Mucosa of rectum (tissue), 2 donors: ENCODE measurements around the gene IFI44L.

Source experiments
- H3K27ac ChIP-seq, 2 donors: one replicate each; pipeline ENCODE4 v1.7.0; 2013; ENCODE audit warnings: inconsistent platforms in 2 of 2, low read depth in 2 of 2, low read length in 2 of 2
- H3K27me3 ChIP-seq, 2 donors: one replicate each; pipeline ENCODE4 v1.7.0; 2013; ENCODE audit warnings: low read length in 2 of 2; ENCODE audit not compliant: control insufficient read depth in 2 of 2, insufficient read depth in 2 of 2
- H3K36me3 ChIP-seq, 2 donors: one replicate each; pipeline ENCODE4 v1.7.0; 2013; ENCODE audit warnings: low read length in 2 of 2; ENCODE audit not compliant: control insufficient read depth in 2 of 2, insufficient read depth in 2 of 2
- H3K4me1 ChIP-seq, 2 donors: one replicate each; pipeline ENCODE4 v1.7.0; 2013; ENCODE audit warnings: low read length in 2 of 2, mild to moderate bottlenecking in 1 of 2; ENCODE audit not compliant: control insufficient read depth in 2 of 2, insufficient read depth in 2 of 2
- H3K4me3 ChIP-seq, 2 donors: one replicate each; pipeline ENCODE4 v1.7.0; 2013; ENCODE audit warnings: low read length in 2 of 2
- H3K9ac ChIP-seq, 2 donors: one replicate each; pipeline ENCODE4 v1.7.0; 2013; ENCODE audit warnings: low read length in 2 of 2, low read depth in 1 of 2, mild to moderate bottlenecking in 1 of 2
- H3K9me3 ChIP-seq, 2 donors: one replicate each; pipeline ENCODE4 v1.7.0; 2013; ENCODE audit warnings: low read length in 2 of 2; ENCODE audit not compliant: control insufficient read depth in 2 of 2
- donor health status: healthy.
- donor health status: Normal muscosa, but diverticular disease.

Gene IFI44L

DNA sequence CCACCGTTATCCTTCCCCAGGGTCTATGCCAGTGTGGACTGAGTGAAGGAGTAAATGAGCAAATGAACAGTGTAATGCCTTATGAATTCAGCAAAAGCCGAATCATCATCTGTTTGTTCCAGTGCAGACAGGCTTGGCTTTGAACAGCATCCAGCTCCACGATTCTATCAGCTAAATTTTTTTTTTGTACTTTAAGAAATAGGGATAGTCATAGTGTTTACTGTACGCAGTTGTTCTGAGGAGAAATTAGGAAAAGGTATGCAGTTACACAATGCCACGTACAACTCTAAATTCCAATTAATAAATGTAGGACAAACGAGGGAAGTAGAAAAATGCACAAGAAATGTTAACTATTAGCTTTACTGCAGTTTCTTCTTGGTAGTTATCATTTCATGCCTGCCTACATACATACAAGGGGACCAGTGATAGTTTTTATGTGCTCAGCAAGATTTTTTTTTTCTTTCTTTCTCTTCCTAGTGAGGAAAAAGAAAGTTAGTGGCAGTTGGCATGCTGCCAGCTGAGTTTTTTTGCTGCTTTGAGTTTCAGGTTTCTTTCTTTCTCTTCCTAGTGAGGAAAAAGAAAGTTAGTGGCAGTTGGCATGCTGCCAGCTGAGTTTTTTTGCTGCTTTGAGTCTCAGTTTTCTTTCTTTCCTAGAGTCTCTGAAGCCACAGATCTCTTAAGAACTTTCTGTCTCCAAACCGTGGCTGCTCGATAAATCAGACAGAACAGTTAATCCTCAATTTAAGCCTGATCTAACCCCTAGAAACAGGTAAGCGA is at the start of gene IFI44L:
TSS of gene IFI44L (plus strand) at position 646 of the 777 bp plus-strand sequence. CDS start 7,468 bp downstream, outside the sequence.
- H3K27ac ChIP-seq: peak within 1 kb of the TSS; percentile 28 to 59

DNA sequence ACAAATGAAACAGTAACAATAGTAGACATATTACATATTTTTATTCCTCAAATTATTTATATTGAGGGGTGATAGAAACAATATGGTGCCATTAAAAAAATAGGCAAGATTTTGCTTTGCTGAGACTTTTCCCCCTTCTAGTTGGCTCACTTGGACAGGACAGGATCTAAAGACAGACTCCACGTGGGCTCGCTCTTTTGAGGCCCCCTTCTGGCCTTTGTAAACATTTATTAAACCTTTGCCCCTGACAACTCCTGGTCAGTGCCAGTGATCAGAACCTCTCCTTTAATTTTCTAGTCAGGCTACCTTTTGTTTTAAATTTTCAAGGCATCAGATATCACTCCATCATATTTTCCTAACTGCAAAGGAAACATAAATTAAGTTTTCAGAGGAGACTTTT is 49.7 kb upstream of the IFI44L start:
- no peak overlapping the region for H3K27ac ChIP-seq
- H3K9ac ChIP-seq: no peak overlapping the region
- H3K36me3 ChIP-seq: no peaks in the 10 kb centered on the region
- no peaks in the 10 kb centered on the region for H3K9me3 ChIP-seq
- H3K4me1 ChIP-seq: no peaks in the 10 kb centered on the region
- H3K4me3 ChIP-seq: no peak overlapping the region
- no peaks in the 10 kb centered on the region for H3K27me3 ChIP-seq

More for the DNA sequence above, at the start of gene IFI44L:
- no peaks in the 10 kb centered on the region for H3K27me3 ChIP-seq
- peaks cover 0 to 3% of the 10 kb centered on the region in 2 donors for H3K4me1 ChIP-seq
- H3K9me3 ChIP-seq: no peaks in the 10 kb centered on the region
- H3K36me3 ChIP-seq: no peaks in the 10 kb centered on the region
- H3K4me3 ChIP-seq: peak within 1 kb of the TSS; percentile 40 to 68
- peak within 1 kb of the TSS; percentile 30 to 44 for H3K9ac ChIP-seq

DNA sequence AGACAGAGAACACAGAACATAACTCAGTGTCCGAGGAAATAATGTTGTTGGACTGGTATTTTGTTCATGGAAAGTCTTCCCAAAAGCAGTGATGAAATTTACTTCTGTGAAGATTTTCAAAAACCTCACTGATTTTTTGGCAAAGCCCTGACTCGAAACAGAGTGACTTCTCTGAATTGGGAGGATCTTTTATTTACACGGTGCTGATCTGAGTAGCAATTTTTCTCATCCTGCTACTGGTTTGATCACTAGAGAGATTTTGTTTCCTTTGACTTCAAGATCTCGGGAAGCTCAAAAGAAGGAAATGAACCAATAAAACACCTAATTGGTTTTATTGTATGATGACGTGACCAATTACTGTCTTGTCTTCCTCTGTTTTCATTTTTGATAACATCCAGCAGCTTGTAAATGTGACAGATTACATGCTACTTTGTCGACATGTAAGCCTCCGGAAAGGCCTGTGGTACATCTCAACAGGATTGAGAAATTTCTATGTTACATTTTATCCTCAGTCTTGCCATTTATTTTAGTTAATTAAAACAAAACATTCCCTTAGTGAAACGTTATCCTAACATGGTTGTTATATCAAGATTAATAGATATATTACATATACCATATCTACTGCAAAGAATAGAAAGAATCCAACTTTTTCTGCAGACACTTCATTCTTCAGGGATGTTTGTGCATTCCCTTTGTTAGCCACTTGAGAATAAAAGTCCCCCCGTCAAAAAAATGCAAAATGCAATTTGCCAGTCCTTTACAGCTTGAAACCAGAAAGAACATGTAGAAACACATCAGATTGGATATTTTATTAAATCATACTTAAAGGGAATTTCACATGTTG is 42.8 kb upstream of the IFI44L start:
- Histone ChIP-seq H3K4me3 (no peak overlapping the region), H3K27ac (no peak overlapping the region), H3K36me3 (no peaks in the 10 kb centered on the region), H3K9ac (no peak overlapping the region), H3K9me3 (no peaks in the 10 kb centered on the region), H3K27me3 (no peaks in the 10 kb centered on the region), H3K4me1 (no peaks in the 10 kb centered on the region)

DNA sequence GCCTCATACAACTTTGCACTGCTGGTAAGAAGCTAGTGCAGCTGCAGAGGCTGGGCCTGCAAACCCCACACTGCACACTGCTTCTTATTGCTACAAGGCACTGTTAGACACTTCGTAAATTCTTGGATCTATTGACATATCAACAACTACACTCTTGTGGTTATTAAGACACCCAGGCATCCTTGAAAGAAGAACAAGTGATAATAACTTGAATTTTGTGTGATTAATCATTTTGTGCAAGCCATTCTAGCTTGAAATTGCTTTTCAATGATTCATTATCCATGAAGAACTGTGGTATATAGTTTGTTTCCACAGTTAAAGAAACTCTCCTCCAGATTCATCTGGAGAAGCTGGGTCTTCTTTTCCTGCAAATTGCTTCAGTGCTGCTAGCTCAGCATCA is 33.7 kb upstream of the IFI44L start:
- Histone ChIP-seq H3K36me3 (no peaks in the 10 kb centered on the region), H3K9me3 (no peaks in the 10 kb centered on the region), H3K27ac (no peak overlapping the region), H3K4me3 (no peak overlapping the region), H3K4me1 (no peaks in the 10 kb centered on the region), H3K27me3 (no peaks in the 10 kb centered on the region), H3K9ac (no peak overlapping the region)

DNA sequence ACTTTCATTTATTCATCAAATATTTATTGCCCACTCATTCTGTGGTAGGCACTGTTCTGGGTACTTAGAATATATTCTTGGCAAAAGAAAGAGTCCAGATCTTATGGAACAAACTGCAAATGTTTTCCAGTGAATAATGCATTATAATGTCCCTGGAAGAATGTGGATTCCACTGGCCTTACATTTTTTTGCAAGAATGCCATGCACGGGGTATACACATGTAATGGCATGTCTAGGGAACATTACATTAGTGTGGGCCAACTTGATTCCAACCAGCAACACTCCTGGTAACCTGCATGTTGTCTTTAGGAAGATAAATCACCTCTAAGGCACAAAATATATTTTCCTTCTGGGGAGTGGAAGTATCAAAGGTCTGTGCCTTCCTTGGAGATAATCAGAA is 33.0 kb upstream of the IFI44L start:
- H3K9me3 ChIP-seq: no peaks in the 10 kb centered on the region
- H3K4me1 ChIP-seq: no peaks in the 10 kb centered on the region
- no peaks in the 10 kb centered on the region for H3K27me3 ChIP-seq

DNA sequence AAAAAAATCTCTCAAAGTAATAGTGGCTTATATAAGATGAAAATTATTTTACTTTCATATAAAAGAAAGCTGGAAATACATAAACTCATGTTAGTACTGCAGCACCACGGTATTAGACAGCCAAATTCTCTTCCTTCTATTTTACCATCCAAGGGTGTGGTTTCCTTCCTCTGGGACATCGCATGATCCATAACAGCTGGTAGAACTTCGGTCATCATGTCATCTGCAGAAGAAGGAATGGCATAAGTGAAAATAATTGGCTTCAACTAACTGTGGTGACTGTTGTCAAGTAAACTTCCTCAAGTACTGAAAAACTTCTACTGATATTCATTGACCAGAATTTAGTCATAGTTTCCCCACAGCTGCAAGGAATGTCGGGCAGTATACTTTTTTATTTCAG is 28.3 kb upstream of the IFI44L start:
- H3K9me3 ChIP-seq: no peaks in the 10 kb centered on the region
- no peaks in the 10 kb centered on the region for H3K4me1 ChIP-seq
- no peaks in the 10 kb centered on the region for H3K27me3 ChIP-seq
- no peak overlapping the region for H3K4me3 ChIP-seq
- no peak overlapping the region for H3K27ac ChIP-seq
- H3K9ac ChIP-seq: no peak overlapping the region
- no peaks in the 10 kb centered on the region for H3K36me3 ChIP-seq

More for the DNA sequence above, 33.0 kb upstream of the IFI44L start:
- Histone ChIP-seq H3K36me3 (no peaks in the 10 kb centered on the region), H3K4me3 (no peak overlapping the region), H3K9ac (no peak overlapping the region), H3K27ac (no peak overlapping the region)

DNA sequence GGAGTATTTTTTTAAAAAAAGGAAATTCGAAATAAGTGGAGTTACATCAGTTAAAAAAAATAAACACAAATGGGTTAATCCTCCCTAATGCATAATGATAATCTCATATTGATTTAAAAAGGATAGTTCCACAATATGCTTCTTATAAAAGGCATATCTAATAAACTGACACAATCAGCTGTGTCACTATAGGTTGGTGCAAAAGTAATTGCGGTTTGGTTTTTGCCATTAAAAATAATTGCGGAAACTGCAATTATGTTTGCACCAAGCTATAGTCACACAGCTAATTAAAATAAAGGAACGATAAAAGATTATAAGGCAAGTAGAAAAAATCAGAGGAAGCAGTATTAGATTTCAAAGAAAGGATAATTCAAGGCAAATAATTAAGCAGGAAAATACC is 21.0 kb upstream of the IFI44L start:
- no peak overlapping the region for H3K4me3 ChIP-seq
- H3K9ac ChIP-seq: no peak overlapping the region
- no peaks in the 10 kb centered on the region for H3K4me1 ChIP-seq
- no peak overlapping the region for H3K27ac ChIP-seq
- H3K9me3 ChIP-seq: no peaks in the 10 kb centered on the region
- no peaks in the 10 kb centered on the region for H3K27me3 ChIP-seq
- no peaks in the 10 kb centered on the region for H3K36me3 ChIP-seq

DNA sequence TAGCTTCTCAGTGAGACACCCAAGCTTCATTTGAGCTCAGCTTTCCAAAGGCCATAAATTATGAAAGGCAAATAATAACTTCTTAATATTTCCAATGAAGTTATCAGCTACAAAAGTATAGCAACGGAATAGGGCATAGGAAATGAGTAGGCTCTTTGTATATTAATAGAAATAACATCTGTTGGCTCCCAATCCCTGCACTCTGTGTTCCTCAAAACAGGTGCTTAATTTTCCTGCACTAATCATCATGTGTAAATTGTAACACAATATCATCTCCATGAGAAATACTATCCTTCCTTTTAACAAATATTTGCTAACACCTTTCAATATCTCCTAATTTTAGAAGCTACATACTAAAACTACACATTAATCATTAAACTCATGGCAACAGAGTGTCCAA is 19.2 kb upstream of the IFI44L start:
- no peak overlapping the region for H3K27ac ChIP-seq
- no peak overlapping the region for H3K9ac ChIP-seq

DNA sequence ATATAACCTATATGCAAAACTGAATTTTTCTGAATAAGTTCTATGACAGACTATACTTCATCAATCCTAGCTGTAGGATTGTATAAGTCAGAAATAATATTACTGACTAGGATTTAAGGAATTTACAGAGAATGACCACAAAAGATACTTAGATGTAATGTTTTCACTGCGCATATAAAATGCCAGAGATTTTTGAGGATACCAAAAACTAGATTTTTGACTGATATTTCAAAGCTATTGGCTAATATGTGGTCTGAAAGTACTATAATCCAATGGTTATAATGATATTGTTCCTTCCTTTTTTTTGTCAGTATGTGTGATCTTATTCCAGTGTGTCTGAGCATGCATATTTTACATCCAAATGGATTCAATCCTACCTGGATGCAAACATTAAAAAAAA is 17.0 kb upstream of the IFI44L start:
- Histone ChIP-seq H3K36me3 (no peaks in the 10 kb centered on the region), H3K9ac (no peak overlapping the region), H3K4me1 (peaks cover 0 to 3% of the 10 kb centered on the region in 2 donors), H3K4me3 (no peak overlapping the region), H3K9me3 (no peaks in the 10 kb centered on the region), H3K27me3 (no peaks in the 10 kb centered on the region), H3K27ac (no peak overlapping the region)

More for the DNA sequence above, 19.2 kb upstream of the IFI44L start:
- Histone ChIP-seq H3K36me3 (no peaks in the 10 kb centered on the region), H3K4me1 (no peaks in the 10 kb centered on the region), H3K9me3 (no peaks in the 10 kb centered on the region), H3K27me3 (no peaks in the 10 kb centered on the region), H3K4me3 (no peak overlapping the region)

DNA sequence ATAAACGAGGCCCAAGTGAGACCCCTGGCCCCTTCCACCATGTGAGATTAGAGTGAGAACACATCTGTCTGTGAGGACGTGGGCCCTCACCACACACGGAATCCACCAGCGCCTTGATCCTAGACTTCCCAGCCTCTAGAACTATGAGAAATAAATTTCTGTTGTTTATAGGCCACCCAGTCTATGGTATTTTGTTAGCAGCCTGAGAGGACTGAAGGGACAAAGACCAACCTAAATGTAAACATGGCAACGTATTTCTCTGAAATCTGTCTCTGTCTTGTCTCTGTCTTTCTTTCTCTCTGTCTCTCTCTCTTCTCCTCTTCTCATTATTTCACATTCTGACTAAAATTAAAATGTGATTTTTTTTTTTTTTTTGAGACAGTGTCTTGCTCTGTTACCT is 15.6 kb upstream of the IFI44L start:
- Histone ChIP-seq H3K27me3 (no peaks in the 10 kb centered on the region), H3K27ac (no peak overlapping the region), H3K9me3 (no peaks in the 10 kb centered on the region), H3K4me3 (no peak overlapping the region), H3K9ac (no peak overlapping the region), H3K4me1 (peaks cover 0 to 3% of the 10 kb centered on the region in 2 donors), H3K36me3 (no peaks in the 10 kb centered on the region)
